Erythroblast (primary cell): ENCODE results near the gene CDH22.

Experiments used
- DNase-seq, 2 experiments: peaks; one replicate each; lab custom pipeline; 2025; lab: John Stamatoyannopoulos, UW
- GATA1 ChIP-seq: IDR thresholded peaks from 2 replicates; pipeline ENCODE4 v1.6.1; 2011; ENCODE audit warnings: low read depth, mild to moderate bottlenecking, control low read depth, low read length, moderate library complexity
- POLR2A ChIP-seq: IDR thresholded peaks from 2 replicates; pipeline ENCODE4 v1.6.1; 2011; ENCODE audit warnings: mild to moderate bottlenecking, low read length

CDH22 gene

GRCh38 chr20:46253391-46253790 is 54.9 kb downstream of the CDH22 start:
- no peak for TF ChIP-seq POLR2A
- no peak for TF ChIP-seq GATA1

DNA sequence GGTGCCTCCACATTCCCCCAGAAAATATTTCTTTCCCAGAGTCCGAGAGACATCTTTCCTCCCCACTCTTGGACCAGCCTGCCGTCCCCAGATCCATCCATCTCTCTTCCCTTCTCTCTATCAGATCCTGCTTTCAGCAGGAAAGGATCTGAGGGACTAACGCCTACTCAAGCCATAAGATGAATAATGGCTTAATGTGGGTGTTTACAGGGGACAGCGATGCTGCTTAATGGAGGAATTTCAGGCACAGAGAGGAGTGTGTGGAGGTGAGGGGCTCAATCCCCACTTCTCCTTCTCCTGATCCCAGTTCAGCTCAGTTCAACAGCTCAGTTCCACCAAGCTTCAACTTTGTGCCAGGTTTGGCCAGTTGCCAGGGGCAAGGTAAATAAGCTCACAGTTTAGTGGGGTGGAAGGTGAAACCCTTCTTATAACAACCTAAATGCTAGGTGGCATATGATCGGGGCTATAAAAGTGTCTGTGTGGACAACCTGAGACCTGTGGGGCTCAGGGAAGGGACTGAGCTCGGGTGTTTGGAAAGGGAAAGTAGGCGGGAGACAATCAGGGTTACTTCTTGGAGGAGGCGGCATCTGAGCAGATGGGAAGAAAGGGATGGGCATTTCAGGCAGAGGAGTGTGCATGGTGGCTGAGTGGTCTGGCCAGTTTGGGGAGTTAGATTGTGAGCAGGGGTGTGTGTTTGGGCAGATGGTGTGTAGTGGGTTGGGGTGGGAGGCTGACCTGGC is 55.8 kb downstream of the CDH22 start:
- no peak for TF ChIP-seq POLR2A
- no peak for DNase-seq

More at GRCh38 chr20:46253391-46253790, 54.9 kb downstream of the CDH22 start:
- DNase-seq: no peak

DNA sequence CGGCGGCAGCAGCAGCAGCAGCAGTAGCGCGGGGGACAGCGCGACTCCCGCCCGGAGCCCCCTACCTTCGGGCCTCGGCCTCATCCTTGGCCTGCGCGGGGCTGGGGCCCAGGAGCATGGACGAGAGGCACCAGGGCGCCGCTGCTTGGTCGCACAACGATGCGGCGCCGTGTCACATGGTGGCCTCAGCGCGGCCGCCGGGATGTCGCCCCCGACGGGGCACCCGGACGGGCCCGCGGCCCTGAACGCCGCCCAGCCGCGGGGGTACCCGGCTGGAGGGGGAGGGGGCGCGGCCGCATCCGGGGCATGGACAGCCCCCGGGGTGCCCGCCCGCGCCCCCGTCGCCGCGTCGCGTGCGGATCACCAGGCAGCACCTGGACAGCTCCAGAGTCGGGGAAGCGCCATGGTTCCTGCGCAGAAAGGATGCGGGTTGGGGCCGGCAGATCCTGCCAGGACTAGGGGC is 57.1 kb downstream of the CDH22 start:
- no peak for TF ChIP-seq POLR2A
- no peak for TF ChIP-seq GATA1
- no peak for DNase-seq

GRCh38 chr20:46250772-46251171 is 57.5 kb downstream of the CDH22 start:
- TF ChIP-seq POLR2A: no peak
- DNase-seq: no peak

DNA sequence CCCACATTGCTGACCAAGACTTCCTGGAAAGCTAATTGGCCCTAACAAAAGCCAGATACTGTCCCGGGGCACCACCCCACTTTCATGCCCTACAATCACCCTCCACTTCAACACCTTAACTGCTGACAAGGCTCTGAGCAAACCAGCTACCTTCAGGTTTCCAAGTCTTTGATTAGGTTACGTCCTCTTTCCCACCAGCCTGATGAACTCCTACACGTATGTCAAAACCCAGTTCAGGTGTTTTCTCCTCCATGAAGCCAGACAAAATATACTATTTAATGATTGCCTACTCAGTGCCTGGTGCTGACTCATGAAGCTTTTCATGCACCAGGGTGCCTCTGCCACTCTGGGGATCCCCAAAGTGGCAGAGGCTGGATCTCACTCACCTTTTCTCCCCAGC is 58.6 kb downstream of the CDH22 start:
- no peak for TF ChIP-seq POLR2A
- TF ChIP-seq GATA1: no peak
- DNase-seq: no peak

- no peak for DNase-seq
- TF ChIP-seq POLR2A: no peak
- TF ChIP-seq GATA1: no peak
Measured at GRCh38 chr20:46246559-46246958, 61.7 kb downstream of the CDH22 start.

GRCh38 chr20:46243707-46244628 is 64.3 kb downstream of the CDH22 start:
- no peak for DNase-seq
- no peak for TF ChIP-seq POLR2A
- no peak for TF ChIP-seq GATA1

GRCh38 chr20:46242390-46242789 is 65.9 kb downstream of the CDH22 start:
- TF ChIP-seq GATA1: no peak
- TF ChIP-seq POLR2A: no peak
- no peak for DNase-seq

DNA sequence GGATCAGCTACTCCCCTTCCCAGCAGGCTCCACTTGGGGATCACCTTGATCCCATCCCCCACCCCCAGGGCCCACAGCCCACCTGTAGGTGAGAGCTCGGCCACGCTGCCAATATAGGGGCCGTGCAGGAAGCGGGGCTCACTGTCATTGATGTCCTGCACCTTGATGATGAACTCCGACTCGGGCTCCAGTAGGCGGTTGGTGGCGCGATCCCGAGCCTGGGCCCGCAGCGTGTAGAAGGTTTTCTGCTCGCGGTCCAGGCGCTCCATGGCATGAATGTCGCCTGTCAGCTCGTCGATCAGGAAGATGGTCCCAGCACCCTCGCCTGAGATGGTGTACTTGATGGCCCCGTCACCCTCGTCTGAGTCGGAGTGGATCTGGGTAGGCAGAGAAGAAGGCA is 67.4 kb downstream of the CDH22 start:
- DNase-seq: no peak
- TF ChIP-seq GATA1 (no peak), POLR2A (no peak)

DNA sequence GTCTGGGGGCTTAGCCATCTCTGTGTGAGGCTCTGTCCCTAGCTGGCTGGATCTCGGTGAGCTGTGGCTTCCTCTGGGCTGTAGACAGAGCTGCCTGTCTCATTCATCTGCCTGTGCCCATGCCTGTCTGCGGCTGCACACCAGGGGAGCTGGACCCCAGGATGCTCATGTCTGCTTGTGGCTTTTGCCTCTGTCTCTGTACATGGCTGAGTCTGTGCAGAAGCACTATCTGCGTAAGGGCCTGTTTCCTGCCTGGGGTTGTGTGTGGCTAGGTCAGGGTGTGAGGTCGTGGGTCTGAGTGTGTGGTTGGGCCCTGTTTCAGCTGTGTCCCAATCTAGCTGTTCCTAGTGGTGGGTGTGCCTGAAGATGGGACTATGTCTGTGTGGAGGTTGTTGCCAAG is 68.2 kb downstream of the CDH22 start:
- DNase-seq: no peak
- TF ChIP-seq GATA1: no peak
- TF ChIP-seq POLR2A: no peak

DNA sequence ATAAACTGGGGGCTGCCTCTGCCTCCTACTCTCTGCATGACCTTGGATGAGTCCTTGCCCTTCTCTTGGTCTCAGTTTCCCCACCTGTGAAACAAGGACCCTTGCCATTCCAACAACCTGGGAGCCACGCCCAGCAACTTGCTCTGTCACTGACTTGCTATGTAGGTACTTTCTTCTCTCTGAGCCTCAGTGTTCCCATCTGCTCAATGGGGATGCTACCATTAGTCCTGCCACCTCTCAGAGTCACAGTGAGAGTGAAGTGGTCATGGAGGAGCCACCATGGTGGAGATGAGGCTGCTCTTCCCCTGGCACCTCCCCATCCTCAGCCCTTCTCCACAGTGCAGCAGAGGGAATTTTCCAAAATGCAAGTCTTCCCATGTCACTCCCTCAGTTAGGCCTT is 70.6 kb downstream of the CDH22 start:
- no peak for DNase-seq
- no peak for TF ChIP-seq POLR2A
- TF ChIP-seq GATA1: no peak

DNA sequence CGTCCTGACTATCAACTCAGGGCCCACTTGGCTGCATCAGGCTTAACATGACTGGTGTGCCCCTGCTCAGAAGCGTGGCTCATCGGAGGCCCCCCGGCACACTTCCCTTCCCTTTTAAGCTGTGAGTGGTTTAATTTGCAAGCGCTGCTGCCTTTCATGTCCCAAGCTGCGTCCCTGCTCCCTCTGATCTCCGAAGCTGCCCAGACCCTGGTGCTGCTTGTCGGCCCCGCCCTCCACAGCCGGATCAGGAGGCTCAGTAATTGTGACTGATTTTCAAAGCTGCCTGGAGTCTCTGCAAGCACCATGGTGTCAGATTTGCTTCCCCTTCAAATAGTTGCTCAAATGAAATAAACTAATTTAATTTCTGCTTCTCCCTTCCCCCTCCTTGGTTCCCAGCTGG is 71.1 kb downstream of the CDH22 start:
- TF ChIP-seq GATA1 (no peak), POLR2A (no peak)
- no peak for DNase-seq

DNA sequence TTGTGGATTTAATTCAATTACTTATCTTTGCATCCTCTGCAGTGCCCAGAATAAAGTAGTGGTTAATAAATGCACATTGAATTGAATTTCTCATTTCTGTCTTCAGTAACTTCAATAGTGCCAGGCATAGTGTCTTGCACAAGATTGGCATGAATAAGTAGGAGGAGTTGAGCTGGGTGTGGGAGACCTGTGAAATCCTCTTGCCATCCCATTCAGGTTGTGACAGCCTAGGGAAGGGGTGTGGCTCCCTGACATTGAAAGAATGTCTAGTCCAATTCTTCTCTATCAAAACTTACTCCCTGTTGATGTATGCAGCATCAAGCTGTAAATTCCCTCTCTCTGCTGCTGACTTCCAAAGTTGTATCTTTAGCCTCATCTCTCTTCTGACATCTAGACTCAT is 73.2 kb downstream of the CDH22 start:
- DNase-seq: no peak
- TF ChIP-seq GATA1: no peak
- no peak for TF ChIP-seq POLR2A

- DNase-seq: no peak
Measured at GRCh38 chr20:46233701-46234100, 74.6 kb downstream of the CDH22 start.

More at GRCh38 chr20:46233701-46234100, 74.6 kb downstream of the CDH22 start:
- TF ChIP-seq GATA1: no peak
- TF ChIP-seq POLR2A: no peak
